Subcutaneous adipose tissue (tissue), 4 donors: Measurements from ENCODE around the gene CNNM4. TPM values are rescaled to one million over a fixed set of nuclear protein-coding genes. Genes with fewer than 3 reads are reported as not detected.

Source experiments
- small RNA-seq: library from RNA; depleted of rRNA; stranded (forward); fragments of <200 nt; gene quantifications from one replicate; pipeline ENCODE3, GENCODE V24; 2016
- total RNA-seq, 4 donors: library from RNA; depleted of rRNA; stranded (reverse); fragments of >200 nt; gene quantifications; one replicate each; pipeline ENCODE4 v1.1.0, GENCODE V29; 2016
- TF ChIP-seq, protein P1 (sequence below): fragments of 450-650 bp; IDR thresholded peaks from one replicate; pipeline ENCODE4 v1.5.1; 2016; ENCODE audit warnings: low read depth, mild to moderate bottlenecking, control low read depth, antibody characterized with exemption, moderate library complexity

CNNM4 gene
- total RNA-seq, 4 donors from 2014 or later: 2.0 to 3.7 (median 2.7) TPM

DNA sequence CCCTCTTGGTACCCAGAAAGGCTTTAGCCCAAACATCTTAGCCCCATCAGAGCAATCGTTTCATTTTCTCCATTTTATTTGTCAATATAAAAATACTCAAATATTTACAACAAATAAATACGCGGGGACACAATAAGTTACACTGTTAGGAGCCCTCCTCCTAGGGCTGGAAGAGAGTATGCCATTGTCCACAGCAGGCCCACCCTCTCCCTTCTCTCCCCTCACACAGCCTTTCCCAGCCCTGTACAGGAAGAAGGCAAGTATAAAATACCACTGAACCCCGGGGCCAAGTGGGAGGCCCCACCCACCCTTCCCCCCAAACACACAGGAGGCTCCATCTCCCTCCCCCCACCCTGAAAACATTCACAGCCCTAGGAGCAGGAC is 99.0 kb downstream of the CNNM4 start:
- TF ChIP-seq, protein P1, sequence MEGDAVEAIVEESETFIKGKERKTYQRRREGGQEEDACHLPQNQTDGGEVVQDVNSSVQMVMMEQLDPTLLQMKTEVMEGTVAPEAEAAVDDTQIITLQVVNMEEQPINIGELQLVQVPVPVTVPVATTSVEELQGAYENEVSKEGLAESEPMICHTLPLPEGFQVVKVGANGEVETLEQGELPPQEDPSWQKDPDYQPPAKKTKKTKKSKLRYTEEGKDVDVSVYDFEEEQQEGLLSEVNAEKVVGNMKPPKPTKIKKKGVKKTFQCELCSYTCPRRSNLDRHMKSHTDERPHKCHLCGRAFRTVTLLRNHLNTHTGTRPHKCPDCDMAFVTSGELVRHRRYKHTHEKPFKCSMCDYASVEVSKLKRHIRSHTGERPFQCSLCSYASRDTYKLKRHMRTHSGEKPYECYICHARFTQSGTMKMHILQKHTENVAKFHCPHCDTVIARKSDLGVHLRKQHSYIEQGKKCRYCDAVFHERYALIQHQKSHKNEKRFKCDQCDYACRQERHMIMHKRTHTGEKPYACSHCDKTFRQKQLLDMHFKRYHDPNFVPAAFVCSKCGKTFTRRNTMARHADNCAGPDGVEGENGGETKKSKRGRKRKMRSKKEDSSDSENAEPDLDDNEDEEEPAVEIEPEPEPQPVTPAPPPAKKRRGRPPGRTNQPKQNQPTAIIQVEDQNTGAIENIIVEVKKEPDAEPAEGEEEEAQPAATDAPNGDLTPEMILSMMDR: no peak

DNA sequence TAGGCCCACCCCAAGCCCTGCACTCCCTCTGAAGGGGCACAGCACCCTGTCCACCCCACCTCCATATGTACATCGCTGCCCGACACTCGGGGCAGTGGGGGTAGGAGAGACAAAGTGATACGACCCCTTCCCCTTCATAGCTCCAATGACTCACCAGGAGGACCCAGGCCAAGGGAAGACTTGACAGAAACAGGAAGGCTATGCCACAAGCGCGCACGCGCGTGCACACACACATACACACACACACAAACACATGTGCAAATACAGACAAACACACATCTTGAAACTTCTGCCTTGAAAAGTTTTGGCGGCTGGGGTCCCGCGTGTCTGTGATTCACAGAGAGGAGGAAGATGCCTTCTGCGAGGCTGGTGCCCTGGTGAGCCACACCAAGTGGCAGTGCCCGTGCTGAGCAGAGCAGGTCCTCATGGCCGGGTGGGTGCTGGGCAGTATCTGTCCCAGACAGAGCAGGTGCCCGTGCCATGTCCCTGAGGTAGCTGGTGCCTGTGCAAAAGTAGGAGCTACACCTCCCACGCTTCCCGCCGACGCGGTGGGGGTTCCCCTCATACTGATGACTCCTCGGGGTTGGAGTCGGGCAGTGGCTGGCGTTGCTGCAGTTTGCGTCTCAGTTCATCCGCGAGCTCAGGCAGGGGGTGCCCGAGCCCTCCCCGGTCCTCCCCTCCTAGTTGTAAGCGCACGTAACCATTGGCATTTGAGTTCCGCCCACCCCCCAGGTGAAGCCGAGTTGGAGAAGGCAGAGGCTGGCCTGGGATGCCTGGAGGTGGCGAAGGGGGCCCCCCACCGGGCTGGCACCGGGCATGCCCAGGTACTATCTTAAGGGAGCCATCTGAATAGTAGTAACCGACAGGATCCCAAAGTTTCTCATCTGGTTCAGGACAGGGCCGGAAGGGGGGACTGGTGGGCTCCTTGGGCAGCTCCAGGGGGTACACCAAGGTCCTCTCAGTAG is 99.6 kb downstream of the CNNM4 start:
- TF ChIP-seq, protein P1: no peak

DNA sequence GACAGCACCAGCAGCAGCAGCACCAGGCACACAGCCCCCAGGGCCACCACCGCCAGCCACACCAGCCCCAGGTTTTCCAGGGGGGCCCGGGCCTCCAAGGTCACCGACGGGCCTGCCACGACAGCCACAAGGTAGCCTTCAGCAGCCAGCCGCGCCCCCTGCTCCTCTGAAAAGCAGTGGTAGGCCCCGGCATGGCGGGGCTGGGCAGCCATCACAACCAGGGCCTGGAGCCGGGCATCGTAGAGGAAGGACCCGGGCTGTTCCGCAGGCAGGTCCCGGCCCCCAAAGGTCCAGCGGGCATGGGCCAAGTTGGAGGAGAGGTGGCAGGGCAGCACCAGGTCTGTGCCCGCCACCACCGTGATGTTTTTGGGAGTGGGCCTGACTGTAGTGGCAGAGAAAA is 100.4 kb downstream of the CNNM4 start:
- TF ChIP-seq, protein P1: no peak

Small RNA genes lying within 50 kb of the gene (small RNA-seq; reads per million reads assigned to genes)
- gene MIR3127: 0.61 reads per million

Other genes starting within 250 kb of the CNNM4 start
- gene ARID5A, start 224.2 kb upstream of the CNNM4 start, total RNA-seq: 10 to 100 TPM; 12.6 to 26.0 (median 22.1) TPM
- gene KANSL3, start 122.6 kb upstream of the CNNM4 start, total RNA-seq: 10 to 100 TPM; 34.7 to 65.0 (median 39.7) TPM
- not detected for gene FER1L5, start 118.1 kb upstream of the CNNM4 start, total RNA-seq
- 10 to 100 TPM; 14.6 to 18.1 (median 16.7) TPM for gene LMAN2L, start 20.8 kb upstream of the CNNM4 start, total RNA-seq
- gene CNNM3, start 55.4 kb downstream of the CNNM4 start, total RNA-seq: 10 to 100 TPM in 1 of 4 donors, 1 to 10 TPM in 3; 4.4 to 21.1 (median 8.5) TPM
- 1 to 10 TPM in 3 of 4 donors, not detected in 1; 1.7 to 4.3 (median 2.9) TPM for gene ANKRD23, start 83.1 kb downstream of the CNNM4 start, total RNA-seq
- 10 to 100 TPM in 1 of 4 donors, 1 to 10 TPM in 3; 6.7 to 12.3 (median 8.4) TPM for gene ANKRD39, start 97.1 kb downstream of the CNNM4 start, total RNA-seq
- 10 to 100 TPM; 10.4 to 27.1 (median 17.8) TPM for gene SEMA4C, start 109.2 kb downstream of the CNNM4 start, total RNA-seq
- 1 to 10 TPM in 2 of 4 donors, not detected in 2; 1.8 to 4.3 TPM for gene FAM178B, start 225.7 kb downstream of the CNNM4 start, total RNA-seq